BE2C (cell line): ENCODE results near the gene IQGAP3.
A peak's percentile ranks its signal among the peaks of the same experiment; 100 is the strongest.

Experiments
- DNase-seq: peaks from one replicate; pipeline ENCODE4 v3.0.0-alpha.2; 2020
- H3K27me3 ChIP-seq: fragments of 250-450 bp; sonication (Bioruptor Pico); 2 replicates; pipeline ENCODE4 v1.5.1; 2020; ENCODE audit warnings: mild to moderate bottlenecking
- H3K36me3 ChIP-seq: fragments of 250-450 bp; sonication (Bioruptor Pico); 2 replicates; pipeline ENCODE4 v1.5.1; 2020; ENCODE audit warnings: mild to moderate bottlenecking
- H3K4me1 ChIP-seq: fragments of 250-450 bp; sonication (Bioruptor Pico); 2 replicates; pipeline ENCODE4 v1.5.1; 2020
- H3K4me3 ChIP-seq: 2 replicates; pipeline ENCODE4 v1.5.1; 2011; ENCODE audit warnings: low read depth, low read length
- H3K9me3 ChIP-seq: fragments of 250-450 bp; sonication (Bioruptor Pico); 2 replicates; pipeline ENCODE4 v1.5.1; 2020
- TF ChIP-seq, protein P1 (sequence below): IDR thresholded peaks from 2 replicates; pipeline ENCODE4 v1.5.1; 2012; ENCODE audit warnings: mild to moderate bottlenecking, low read depth, low read length

Gene IQGAP3

DNA sequence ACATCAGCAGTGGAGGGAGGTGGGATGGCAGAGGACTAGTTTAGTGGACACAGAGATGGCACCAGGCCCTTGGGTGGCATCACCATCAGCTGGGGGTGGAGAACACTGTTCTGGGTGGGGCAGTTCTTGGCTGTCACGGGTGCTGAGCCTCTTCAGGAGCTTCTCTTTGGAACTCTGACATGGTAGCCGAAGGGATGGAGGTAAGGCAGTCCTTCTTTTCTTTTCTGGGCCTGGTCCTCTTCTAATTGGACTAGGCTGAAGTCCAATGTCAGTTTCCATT lies 63.5 kb downstream of the IQGAP3 start:
- TF ChIP-seq, protein P1, sequence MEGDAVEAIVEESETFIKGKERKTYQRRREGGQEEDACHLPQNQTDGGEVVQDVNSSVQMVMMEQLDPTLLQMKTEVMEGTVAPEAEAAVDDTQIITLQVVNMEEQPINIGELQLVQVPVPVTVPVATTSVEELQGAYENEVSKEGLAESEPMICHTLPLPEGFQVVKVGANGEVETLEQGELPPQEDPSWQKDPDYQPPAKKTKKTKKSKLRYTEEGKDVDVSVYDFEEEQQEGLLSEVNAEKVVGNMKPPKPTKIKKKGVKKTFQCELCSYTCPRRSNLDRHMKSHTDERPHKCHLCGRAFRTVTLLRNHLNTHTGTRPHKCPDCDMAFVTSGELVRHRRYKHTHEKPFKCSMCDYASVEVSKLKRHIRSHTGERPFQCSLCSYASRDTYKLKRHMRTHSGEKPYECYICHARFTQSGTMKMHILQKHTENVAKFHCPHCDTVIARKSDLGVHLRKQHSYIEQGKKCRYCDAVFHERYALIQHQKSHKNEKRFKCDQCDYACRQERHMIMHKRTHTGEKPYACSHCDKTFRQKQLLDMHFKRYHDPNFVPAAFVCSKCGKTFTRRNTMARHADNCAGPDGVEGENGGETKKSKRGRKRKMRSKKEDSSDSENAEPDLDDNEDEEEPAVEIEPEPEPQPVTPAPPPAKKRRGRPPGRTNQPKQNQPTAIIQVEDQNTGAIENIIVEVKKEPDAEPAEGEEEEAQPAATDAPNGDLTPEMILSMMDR: no peak
- Histone ChIP-seq H3K4me3 (no peak overlapping the region), H3K36me3 (no peaks in the 10 kb centered on the region), H3K27me3 (no peaks in the 10 kb centered on the region), H3K4me1 (peaks cover 16% of the 10 kb centered on the region), H3K9me3 (no peaks in the 10 kb centered on the region)
- no peak for DNase-seq

DNA sequence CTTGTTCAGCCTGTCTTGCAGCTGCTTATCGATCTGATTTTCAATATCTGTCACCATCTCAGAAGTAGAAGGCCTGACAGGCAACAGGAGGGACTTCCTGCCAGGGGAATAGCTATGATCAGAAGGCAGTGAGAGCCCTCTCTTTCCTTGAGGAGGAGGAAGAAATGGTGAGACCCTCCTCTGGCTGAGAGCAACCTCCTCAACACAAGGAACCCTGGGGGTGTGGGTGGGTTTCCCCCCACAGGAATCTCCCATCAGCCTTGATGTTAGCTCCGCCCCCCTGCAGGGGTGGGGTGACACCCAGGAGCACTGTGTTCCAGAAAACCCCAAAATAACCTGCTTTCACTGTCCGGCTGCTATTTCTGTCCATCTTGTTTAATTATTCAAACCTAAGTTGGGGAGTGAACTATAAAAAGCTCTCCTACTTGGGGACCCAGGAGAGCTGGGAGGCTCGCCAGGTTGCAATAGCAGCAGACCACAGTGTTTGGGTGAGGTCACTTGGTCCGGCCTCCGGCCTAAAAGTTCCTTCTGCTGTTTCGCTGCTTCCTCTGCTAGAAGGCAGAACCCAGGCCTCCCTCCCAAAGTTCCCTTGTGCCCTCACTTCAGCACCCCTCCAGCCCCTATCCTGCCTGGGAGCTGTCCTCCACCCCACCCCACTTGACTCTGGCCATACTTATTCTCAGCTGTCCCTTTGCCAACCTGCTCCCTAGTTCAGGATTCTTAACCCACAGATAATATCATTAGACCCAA lies 64.0 kb downstream of the IQGAP3 start:
- H3K9me3 ChIP-seq: no peaks in the 10 kb centered on the region
- no peaks in the 10 kb centered on the region for H3K27me3 ChIP-seq
- TF ChIP-seq, protein P1: no peak
- H3K36me3 ChIP-seq: no peaks in the 10 kb centered on the region
- H3K4me3 ChIP-seq: no peak overlapping the region
- no peak for DNase-seq
- H3K4me1 ChIP-seq: peaks cover 20% of the 10 kb centered on the region

DNA sequence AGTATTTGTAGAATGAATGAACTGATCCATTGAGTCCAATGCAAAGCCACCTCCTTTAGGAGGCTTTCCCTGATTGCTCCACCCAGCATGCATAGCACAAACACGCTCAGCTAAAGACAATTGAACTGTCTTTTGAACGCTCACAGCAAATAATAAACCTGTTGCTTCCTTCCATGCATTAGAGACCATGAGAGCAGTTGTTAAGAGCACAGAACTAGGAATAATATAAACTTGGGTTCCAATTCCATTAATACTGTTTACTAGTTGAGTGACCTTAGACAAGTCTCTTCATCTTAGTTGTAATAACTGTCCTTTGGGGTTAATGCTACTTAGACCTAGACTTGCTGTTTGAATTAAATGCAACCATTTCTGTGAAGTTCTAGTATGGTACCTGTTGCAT lies 65.9 kb downstream of the IQGAP3 start:
- Histone ChIP-seq H3K27me3 (no peaks in the 10 kb centered on the region), H3K36me3 (no peaks in the 10 kb centered on the region), H3K4me1 (peaks cover 23% of the 10 kb centered on the region), H3K9me3 (no peaks in the 10 kb centered on the region), H3K4me3 (no peak overlapping the region)
- TF ChIP-seq, protein P1: no peak
- no peak for DNase-seq

DNA sequence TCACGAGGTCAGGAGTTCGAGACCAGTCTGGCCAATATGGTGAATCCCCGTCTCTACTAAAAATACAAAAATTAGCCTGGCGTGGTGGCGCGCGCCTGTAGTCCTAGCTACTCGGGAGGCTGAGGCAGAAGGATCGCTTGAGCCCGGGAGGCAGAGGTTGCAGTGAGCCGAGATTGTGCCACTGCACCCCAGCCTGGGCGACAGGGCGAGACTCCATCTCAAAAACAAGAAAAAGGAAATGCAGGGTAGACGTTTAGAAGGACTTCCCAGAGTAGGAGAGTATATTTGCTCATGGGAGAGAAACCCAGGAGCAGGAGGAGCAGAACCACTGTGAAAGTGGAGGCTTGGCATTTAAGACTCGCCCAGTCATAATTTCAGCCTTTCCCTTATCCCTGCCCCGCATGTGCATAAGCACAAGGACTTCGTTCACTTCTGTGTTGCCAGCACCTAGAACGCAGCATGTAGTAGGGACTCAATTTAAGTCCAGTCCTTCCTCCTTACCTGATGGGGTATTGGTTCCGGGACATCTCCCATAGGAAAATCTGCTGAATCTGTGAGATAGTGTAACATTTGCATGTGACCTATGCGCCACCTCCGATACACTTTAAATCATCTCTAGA lies 66.6 kb downstream of the IQGAP3 start:
- H3K4me1 ChIP-seq: peaks cover 23% of the 10 kb centered on the region
- TF ChIP-seq, protein P1: no peak

DNA sequence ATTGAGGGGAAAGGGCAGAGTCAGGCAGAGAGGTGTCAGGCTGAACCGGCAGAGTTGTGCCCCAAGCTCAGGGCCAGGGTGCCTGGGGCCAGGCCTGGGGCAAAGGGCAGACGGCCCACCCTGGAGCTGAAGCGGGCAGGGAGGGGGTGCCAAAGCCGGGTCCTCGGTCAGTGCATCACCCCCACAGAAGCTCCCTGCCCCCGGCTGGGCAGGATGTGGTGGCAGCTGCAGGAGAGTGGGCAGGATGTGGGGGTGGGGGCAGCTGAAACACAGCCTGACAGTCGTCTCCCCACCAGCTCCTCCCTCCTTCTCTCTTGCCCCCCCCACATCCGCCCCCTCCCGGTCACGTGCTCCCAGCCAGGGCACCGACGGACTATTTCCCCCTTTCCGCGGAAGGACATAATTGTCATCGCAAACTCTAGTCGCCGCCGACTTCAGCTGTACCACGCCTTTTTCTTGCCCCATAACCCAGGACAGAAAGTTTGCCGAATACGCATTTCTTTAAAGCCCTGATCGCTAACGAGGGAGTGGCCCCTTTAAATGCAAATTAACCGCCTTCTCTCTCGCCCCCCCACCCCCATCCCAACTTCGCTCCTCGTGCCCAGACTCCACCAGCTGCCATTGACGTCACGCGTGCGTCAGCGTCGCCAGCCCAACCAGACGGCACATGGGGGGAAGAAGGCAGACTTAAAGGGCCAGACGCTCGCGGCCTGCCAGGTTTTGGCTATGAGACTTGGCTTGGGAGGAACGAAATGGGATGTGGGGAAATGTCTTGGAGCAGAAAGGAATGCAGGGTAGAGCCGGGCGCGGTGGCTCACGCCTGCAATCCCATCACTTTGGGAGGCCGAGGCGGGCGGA lies 67.3 kb downstream of the IQGAP3 start:
- Histone ChIP-seq H3K4me1 (peaks cover 23% of the 10 kb centered on the region), H3K27me3 (no peaks in the 10 kb centered on the region), H3K4me3 (peak overlapping the region; percentile 42), H3K9me3 (no peaks in the 10 kb centered on the region), H3K36me3 (peaks cover 3% of the 10 kb centered on the region; the same call in 1 of the 2 replicates)
- DNase-seq: peak; percentile 98
- TF ChIP-seq, protein P1: no peak

More for the DNA sequence above, 66.6 kb downstream of the IQGAP3 start:
- H3K4me3 ChIP-seq: no peak overlapping the region; the same call in 1 of the 2 replicates
- no peak for DNase-seq
- no peaks in the 10 kb centered on the region for H3K9me3 ChIP-seq
- no peaks in the 10 kb centered on the region for H3K36me3 ChIP-seq
- H3K27me3 ChIP-seq: no peaks in the 10 kb centered on the region

DNA sequence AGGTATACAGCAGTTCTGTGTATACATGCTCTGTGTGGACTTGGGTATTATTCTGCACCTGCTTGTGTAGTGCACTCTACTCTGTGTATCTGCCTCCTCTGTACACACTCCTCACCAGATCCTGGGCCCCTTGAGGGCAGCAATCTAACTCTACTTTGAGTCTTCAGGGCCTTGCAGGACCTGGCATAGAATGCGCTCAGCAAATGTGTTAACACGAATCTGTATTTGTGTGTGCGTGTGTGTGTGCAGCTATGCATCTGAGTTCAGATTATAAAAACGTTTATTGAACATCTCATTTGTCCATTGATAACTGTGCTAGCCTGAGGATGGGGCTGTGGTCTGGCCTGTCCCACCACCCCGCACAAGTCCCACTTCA lies 67.9 kb downstream of the IQGAP3 start:
- Histone ChIP-seq H3K9me3 (no peaks in the 10 kb centered on the region), H3K27me3 (no peaks in the 10 kb centered on the region), H3K4me1 (peaks cover 23% of the 10 kb centered on the region), H3K36me3 (peaks cover 3% of the 10 kb centered on the region; the same call in 1 of the 2 replicates), H3K4me3 (peak overlapping the region; percentile 42)
- TF ChIP-seq, protein P1: no peak
- DNase-seq: no peak
